ENCODE results near the gene HSDL1.

DNA sequence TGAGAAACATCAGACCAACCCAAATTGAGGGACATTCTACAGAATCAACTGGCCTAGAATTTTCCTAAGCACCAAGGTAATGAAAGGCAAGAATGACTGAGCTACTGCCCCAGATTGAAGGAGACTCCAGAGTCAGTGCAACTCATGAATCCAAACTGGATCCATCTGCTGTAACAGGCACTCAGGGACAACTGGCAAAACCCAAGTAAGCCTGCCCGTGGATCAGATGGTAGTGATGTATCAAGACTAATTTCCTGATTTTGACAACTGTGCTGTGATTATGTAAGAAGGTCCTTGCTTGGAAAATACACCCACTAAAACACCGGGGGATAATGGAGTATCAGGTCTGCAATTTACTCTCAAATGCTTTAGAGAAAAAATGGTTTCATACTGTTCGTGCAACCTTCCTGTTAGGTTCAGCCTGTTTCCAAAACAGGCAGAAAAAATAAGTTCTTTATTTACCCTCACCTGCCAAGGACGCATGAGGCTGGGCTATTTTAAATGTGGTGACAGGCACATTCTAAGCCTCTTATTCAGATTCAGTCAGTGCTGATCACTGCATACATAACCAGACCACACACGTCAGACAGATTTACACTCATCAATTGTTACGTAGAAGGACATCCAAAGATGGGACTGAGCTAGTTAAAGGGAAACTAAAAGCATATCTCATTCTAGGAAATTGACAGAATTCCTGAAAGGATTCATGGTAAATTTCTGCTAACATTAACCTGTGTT is 35.2 kb downstream of the HSDL1 start:
- TF ChIP-seq CTCF (IDR thresholded peaks at IDR 0.05; ENCODE audit: insufficient read depth, low read depth, low read length) (no peak), EZH2 (IDR thresholded peaks at IDR 0.05; ENCODE audit: insufficient read depth, low read length) (no peak)

Data from astrocyte (in vitro differentiated cells and primary cell).